Activated CD4-positive, CD25-positive, alpha-beta regulatory T cell (primary cell): Measurements from ENCODE around the gene FOXB2.
"Not testable (repeated sequence)": the region's sequence is repeated elsewhere in the genome, so short reads cannot be mapped to it uniquely, and the experiment has no call there.

Experiments used
- DNase-seq, 4 experiments: peaks; one replicate each; lab custom pipeline; 2025; lab: John Stamatoyannopoulos, UW

FOXB2 gene

DNA sequence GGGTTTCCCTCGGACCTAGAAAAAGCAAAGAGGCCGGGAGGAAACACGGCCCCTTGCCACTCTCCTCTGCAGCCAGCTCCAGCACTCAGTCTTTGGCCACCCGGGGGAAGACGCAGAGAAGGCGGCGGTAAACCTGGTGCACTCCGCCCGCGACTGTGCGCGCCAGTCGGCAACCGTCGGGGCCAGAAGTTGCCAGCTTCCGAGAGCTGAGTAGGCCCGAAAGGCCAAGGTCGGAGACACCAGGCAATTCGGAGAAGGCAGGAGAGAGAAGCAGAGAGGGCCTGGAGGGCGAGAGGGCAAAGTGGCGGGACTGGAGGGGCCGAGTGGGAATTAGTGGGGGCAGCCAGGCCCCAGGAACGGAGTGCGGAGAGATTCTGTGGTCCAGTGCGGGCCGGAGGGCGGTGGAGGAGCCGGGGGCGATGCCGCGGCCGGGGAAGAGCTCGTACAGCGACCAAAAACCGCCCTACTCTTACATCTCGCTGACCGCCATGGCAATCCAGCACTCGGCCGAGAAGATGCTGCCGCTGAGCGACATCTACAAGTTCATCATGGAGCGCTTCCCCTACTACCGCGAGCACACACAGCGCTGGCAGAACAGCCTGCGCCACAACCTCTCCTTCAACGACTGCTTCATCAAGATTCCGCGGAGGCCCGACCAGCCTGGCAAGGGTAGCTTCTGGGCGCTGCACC is at the start of gene FOXB2:
FOXB2 (plus strand) TSS at position 420 of the 690 bp plus-strand sequence; CDS start at position 420, 0 bp downstream.
- no peak for DNase-seq

DNA sequence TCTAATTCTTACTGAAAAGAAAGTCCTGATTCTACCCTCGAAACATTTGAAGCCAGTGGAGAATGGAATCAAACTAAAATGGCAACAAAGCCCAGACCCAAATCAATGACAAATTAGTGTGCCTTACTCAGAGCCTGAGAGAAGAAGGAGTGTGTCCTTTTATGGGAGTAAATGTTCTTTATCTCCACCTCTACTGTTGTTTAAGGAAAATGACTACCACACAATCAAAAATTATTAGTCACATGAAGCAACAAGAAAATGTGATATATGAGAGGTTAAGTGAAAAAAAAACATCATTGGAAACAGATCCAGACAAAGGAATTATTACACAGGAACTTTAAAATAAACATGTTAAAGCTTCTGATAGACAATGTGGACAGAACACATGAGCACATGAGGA is 49.7 kb upstream of the FOXB2 start:
- no peak for DNase-seq

DNA sequence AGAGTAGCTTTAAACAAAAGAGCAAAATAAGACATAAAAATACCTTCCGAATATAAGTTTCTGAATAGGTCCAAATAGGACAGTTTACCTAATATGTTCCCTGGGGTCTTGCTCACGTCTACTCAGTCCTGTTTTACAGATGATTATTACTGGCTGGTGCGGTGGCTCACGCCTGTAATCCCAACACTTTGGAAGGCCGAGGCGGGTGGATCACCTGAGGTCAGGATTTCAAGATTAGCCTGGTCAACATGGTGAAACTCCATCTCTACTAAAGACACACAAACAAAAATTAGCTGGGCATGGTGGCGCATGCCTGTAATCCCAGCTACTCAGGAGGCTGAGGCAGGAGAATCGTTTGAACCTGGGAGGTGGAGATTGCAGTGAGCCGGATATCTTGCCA is 40.6 kb upstream of the FOXB2 start:
- DNase-seq: not testable (repeated sequence)

DNA sequence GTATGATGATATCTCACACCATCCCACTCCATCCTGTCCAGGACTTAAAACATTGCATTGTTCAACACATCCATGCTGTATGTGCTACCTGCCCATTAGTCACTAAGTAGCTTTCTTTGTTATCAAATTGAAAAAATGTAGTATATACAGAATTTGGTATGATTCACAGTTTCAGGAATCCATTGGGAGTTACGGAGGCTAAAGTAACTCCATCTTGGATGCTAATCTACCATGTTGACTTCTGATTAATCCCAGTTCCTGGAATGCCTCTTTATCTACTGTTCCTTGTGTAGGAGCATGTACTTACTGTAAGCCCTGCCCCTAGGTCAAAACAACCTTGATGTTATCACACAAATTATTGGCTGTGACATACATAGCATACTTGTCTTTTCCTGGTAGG is 38.9 kb upstream of the FOXB2 start:
- DNase-seq: no peak

DNA sequence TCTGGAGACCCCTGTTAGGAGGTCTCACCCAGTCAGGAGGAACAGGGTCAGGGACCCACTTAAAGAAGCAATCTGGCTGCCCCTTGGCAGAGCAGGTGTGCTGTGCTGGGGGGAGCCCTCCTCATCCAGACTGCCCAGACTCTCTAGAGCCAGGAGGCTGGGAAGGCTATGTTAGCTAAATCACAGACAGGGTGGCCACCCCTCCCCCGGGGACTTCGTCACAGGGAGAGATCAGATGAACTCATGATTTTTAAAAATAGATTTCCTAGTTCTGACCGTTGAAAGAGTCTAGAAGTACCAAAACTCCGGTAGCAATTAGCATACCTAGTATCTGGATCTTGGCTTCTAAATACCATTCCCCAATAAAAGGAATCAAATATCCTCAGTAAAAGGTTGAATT is 35.0 kb upstream of the FOXB2 start:
- DNase-seq: no peak

DNA sequence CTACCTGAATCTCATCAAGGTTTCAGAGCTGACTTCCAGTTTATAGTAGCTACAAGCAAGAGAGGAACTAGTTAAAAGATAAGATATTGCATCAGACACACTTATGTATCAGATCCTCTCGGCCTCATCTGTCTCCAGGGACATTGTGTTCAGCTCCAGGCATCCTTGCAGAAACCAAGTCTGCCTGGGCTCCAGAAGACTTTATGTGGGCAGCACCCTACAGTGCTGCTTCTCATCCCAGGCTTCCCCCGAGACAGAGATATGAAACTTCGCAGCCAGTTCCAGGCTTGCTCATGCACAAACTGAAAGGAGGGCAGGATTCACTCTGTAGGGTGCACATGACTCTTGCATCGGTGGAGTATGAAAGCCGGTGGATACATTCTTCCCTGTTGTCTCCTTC is 33.9 kb upstream of the FOXB2 start:
- DNase-seq: no peak

DNA sequence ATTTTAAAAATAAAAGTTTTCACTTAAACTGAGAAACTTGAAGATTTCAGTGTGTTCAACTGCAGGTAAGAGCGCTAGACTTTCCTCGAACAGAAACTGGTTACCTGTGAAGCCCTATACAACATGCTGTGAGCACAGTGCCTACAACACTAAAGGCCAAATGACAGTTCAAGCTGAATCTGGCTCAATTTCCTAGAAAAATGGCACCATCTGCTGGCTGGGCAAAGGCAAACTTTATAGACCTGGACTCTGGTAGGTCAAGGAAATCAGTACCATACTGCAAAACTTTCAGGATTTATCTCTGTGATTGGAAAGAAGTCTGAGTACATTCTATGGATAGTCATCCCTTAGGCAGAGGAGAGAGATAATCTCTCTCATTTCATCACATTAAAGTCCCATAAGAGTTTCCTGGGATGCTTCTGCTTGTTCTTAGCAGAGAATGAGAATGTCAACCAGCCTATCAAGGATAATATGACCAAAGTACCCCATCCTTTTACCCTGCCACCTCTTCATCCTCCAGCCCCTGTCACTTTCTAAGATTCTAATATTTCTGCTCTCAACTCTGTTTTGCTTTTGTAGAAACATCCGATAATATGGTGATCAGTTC is 31.8 kb upstream of the FOXB2 start:
- no peak for DNase-seq

DNA sequence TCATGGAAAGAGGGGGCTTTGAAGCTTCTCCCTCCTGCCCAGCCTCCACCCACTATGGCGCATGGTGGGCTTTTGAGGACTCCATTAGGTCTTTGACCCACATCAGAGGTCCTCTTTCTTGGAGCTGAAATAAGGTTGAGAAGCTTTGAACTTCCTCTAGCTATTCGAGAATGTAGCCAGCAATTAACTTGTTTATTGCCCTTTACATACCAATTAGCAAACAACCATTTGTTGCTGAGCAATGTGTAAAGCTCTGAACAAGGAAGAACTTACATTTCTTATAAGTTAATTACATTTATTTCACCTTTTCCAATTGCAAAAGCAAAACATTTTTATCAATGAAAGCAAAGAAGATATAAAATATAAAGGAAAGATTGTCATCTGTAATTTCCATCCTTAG is 30.5 kb upstream of the FOXB2 start:
- DNase-seq: no peak

DNA sequence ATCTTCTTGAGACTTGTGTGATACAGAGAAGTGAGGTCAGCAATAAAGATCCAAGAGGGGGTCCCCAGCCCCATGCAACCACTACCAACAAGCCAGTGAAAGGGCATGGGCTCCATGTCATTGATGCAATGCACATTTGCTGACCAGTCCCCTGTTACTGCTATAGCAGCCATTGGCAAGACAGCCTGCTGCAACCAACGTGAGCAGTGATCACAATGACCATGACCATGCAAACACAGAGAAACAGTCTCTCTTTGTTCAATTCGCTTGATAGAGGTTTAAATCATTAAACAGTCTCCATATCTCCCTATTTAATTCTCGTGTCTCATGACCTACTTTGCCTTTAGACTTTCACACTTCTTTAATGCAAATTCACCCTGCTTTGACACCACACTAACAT is 30.0 kb upstream of the FOXB2 start:
- DNase-seq: no peak

DNA sequence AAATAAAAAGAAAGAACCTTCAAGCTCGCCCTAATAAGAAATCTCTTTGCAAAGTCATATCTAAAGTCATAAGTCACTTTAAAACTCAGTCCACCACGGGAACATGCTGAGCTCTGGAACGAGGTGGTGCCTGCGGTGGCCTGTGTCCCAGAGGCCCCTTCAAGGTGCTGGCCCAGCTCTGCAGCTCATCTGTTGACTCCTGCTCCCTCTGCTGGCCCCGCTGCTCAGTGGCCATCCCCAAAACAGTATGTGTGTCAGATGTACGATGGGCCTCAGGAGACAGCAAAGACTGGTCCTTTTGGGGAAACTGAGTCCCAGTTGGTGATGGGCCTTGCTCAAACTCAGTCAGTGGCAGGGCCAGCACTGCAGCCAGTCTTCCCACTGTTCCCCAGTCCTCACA is 22.8 kb upstream of the FOXB2 start:
- DNase-seq: no peak

DNA sequence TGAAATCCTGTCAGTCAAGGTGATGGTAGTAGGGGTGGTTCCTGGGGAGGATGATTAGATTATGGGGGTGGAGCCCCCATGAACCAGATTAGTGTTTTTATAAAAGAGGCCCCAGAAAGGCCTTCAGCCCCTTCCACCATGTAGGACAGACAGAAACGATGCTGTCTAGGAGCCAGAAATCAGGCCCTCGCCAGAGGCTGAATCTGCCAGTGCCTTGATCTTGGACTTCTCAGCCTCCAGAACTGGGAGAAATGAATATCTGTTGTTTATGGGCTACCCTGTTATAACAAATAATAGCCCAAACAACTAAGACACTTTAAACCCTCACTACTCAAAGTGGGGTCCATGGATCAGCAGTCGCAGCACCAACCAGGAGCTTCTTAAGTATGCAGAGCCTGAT is 20.2 kb upstream of the FOXB2 start:
- no peak for DNase-seq

DNA sequence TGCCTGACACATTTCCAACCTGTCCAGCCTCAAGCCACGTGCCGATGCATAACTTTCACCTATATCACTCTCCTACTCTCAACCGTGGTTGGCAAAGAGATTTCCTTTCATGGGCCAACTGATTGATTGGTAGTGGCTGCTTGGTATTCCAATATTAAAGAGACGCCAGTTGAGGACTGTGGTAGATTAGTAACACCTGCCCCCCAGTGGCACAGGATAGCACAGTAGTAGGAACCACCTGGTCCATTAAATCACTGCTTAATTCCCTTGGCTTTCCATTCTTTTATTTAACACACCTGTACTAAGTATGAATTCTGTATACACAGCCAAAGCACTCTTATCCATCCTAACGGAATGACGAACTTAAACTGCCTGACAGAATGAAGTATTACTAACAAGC is 19.1 kb upstream of the FOXB2 start:
- DNase-seq: no peak

DNA sequence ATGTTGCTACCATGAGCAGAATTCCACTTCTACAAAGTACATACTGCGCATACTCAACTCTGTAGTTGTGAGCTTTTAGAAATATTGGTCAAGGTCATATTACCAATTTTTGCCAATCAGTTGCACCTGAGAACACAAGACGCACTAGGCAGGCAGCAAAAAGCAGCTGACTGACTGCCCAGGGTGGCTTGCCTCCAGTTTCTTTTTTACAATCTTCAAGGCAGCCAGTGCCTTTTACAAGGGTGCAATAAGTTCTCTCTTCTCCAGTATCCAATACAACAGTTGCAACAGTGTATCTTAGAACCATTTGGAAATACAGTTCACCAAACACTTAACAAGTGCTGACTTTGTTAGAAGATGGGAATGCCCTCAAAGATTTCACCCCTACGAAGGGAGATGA is 16.1 kb upstream of the FOXB2 start:
- DNase-seq: no peak

DNA sequence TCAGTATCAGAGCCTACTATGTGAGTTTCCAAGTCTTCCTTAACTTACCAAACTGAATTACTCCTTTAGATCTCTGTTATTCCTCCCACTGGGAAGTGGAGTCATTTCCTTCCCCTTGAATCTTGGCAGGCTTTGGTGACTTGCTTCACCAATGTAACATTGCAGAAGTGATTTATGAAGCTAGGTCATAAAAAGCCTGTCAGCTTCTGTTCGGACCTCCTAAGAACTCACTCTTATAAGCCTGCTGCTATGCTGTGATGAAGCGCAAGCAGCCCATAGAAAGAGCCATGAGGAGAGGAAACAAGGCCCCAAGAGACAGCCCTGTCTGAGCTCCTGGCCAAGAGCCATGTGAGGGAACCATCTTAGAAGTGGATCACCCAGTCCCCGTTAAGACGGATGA is 14.2 kb upstream of the FOXB2 start:
- no peak for DNase-seq

DNA sequence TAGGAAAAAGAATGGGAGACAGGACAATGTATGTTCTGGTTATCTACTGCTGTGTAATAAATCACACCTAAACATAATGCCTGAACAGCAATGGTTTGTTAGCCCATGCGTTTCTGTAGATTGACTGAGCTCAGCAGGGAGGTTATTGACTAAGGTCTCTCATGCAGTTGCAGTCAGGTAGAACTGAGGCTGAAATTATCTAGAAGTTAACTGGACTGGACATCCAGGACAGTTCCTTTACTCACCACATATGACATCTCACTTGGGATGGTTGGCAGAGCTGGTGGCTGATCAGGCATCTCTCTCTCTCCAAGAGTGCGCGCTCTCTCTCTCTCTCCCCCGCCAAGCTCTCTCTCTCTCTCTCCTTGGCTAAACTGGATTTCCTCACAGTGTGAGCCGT is 8.9 kb upstream of the FOXB2 start:
- no peak for DNase-seq

DNA sequence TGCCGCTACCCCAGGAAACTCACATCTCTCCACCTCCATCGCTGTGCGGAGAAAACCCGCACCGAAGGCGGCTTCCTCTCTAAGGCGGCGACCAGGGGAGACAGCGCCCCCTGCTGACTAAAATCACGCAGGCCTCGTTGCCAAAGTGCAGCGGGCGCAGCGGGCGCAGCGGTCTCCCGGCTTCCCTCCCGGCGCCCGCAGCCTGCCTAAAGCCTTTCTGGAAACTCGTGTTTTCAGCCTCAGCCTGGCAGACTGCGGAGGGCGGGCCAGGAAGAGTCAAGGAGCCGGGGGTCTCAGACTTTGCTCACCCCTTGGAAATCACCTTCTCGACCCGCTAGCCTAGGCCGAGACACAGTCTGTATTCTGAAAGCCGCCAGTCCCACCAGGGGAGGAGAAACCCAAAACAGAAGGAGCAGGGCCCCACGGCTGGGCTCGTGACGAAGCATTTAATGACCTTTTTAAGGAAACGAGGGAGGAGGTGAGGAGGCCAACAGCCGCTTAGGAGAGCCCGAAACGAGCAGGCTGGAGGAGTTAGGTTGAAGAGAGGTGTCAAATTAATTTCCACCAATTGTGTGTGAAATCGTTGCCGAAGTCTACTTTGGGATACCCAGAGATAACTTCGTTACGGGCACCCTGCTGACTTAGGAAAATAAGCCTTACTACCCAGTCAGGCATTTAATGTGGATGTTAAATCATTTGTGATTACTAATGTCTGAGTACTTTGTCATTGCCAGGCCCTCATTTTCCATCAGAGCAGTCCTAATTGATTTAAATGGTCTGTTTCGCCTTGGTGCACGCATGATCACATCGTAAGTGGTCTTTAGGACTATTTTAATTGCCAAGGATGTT is 7.3 kb upstream of the FOXB2 start:
- DNase-seq: peak in 3 of 4 experiments; percentile 16 to 34 (median 22)

DNA sequence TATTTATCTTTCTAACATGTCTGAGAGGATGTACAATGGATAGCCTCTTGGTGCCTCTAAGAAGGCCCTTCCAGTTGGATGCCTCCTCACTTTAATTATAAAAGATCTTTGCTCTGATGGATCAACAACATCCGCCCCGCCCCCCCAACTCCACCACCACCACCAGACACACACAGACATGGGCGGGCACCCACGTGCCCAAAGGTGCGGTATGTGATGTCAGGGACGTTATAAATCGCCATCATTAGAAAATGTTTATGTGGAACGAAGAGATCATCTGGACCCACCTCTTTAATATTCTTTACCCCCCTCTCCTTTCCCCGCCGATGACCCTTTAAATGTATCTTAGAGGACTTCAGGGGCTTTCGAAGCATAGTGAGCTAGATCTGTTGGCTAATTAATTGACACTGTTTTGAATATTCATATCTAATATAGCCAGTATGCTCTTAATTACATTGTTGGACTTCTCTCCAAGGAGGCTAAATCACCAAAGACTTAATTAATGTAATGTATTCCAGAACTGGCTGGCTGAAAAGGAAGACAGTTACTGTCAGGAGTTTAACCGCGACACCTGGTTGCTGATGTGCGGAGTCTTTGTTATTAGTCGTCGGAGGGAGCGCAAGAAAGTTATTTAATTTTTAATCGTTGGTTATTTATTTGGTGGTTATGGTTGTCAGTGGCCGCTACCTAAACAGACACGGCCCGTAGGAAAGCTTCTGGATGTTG is 6.1 kb upstream of the FOXB2 start:
- no peak for DNase-seq

DNA sequence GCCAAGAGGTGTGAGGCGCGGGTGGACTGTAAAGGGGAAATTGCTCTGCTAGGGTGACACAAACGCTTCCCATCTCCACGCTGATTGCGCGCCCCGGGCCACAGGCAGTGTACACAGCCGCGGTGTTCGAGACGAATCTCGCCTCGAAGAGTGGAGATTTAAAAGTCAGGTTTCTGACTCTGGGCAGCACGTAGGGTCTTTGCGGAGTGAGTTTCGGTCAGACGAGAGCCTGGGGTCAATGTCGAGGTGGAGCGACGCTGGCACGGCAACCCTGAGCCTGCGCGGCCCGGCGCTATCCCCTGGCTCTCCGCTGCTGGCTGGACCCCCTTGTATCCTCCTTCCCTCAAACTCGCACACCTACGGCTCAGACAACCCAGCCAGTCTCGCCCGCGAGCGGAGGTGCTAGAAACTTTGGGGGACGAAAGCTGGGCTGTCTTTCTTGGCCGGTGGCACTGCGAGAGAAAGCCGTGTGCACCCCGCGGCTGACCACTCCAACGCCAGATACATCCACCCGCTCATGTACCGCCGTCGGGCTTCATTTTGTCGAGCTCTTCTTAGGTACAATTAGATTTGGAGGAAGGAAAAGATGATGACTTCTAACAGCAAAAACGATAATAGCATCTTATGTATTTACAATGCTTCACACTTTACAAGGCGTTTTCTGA is 5.4 kb upstream of the FOXB2 start:
- no peak for DNase-seq

DNA sequence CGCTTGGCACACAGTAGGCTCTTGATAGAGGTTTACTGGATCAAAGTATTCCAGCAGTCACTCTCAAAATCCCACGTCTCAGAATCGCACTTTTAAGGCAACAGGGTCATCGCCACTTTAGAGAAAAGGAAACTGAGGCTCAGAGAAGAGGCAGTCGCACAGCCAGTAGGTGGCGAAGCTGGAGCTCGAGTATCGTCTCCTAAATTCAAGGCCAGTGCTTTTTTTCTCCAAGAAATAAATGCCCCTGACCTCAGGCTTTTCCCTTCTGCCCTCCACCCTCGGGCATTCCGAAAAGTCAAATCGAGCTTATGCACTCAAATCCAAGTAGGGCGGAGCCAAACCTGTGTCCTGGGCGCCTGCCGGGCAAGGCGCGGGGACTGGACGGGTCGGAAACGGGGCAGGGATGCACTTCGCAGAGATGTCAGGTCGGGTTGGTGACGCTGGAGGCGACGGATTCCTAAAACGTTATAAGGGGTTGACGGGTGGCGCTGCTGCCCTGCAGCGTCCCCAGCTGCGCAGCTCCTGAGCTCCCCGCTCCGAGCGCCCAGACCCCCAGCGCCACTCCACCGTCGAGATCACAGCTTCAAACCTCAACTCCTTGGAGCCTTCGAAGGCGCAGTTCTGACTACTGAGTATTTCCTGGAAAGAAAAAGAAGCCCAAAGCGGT is 4.7 kb upstream of the FOXB2 start:
- no peak for DNase-seq

DNA sequence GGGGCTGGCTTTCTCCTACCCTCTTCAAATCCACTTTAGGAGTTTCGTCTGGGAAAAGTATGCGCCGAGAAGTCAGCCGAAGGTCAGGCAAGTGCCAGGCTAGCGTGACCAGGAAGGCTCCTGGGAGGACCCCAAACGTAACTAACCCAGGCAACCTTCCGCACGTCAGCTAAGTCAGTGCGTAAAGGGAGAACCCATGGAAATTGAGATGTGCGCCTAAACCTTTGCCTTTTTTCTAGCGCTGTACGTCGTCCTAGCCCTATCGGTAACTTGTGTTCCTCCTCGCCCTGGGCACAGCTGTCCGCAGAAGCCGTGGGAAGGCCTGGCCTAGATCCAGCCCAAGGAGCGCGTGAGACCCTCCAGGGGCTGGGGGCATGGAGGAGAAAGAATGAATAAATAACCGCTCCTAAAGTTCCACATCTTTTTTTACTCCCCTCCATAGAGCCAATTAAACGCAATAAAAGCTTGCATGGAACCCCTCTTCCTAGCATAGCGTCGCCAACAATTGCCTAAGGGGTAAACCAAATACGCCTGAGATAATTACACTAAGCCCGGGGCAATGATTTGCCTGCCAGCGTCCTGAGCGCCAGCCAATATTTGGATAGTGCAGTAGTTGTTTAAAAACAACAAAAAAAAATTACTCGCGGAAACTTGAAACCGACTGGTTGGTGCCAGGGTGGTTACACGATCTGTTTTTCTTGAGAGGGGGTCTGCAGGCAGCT is 4.0 kb upstream of the FOXB2 start:
- no peak for DNase-seq

DNA sequence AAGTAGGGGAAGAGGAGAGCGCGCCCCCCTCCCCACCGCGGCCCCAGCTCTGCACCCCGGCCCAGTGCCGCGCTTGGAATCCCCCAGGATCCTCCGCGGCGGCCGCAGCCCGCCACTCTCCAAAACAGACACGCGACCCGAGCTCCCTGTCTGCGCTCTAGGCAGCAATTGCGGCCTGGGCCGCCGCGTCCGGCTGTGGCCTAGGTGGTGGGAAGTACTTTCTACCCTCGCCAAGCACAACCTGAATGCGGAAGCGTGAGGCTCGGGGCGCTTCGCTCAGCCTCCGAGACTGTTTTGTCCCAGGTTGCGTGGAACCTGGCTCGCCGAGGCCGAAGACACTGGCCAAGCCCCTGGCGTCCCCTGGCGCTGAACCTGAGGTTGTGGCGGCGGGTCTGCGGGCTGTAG is 3.3 kb upstream of the FOXB2 start:
- no peak for DNase-seq
